ENCODE data around the gene EML2. TPM values are rescaled to one million over a fixed set of nuclear protein-coding genes. Genes with fewer than 3 reads are reported as not detected.

Gene EML2
- total and polyA plus RNA-seq, 10 of the 15 experiments (the other 5 are each of a cell fraction or from before 2014, with no cell fraction given), result 1.6 to 64.0 (median 27.5) TPM

GRCh38 chr19:45613926-45614725 lies 25.1 kb downstream of the EML2 start (continued):
- TF ChIP-seq WRNIP1 (IDR thresholded peaks at IDR 0.05; ENCODE audit: borderline replicate concordance, low read depth, low read length), result no peak
- TF ChIP-seq RUNX3 (IDR thresholded peaks at IDR 0.05; ENCODE audit: low read length), result peak; percentile 72
- TF ChIP-seq SREBF1 (IDR thresholded peaks at IDR 0.05; ENCODE audit: low read length), result no peak
- TF ChIP-seq MXI1 (IDR thresholded peaks at IDR 0.05; ENCODE audit: low read depth, low read length), result no peak
- TF ChIP-seq BHLHE40 (IDR thresholded peaks at IDR 0.05; ENCODE audit: borderline replicate concordance in 1 of 2, low read depth in 2 of 2, low read length in 1 of 2), result 0 out of 4 replicates have a peak, but pooled peaks of 1 of the 2 experiments have one; percentile 12
- peak; percentile 74 for TF ChIP-seq EED (IDR thresholded peaks at IDR 0.05; ENCODE audit: low read depth)
- TF ChIP-seq POLR2A (IDR thresholded peaks at IDR 0.05; ENCODE audit: low read depth, low read length), result peak; percentile 38; the same call in 1 of the 2 replicates
- no peak for TF ChIP-seq NR2C2 (IDR thresholded peaks at IDR 0.05; ENCODE audit: borderline replicate concordance, control insufficient read depth, insufficient read length, low read depth)
- TF ChIP-seq NR2C1 (IDR thresholded peaks at IDR 0.05), result no peak
- no peak for TF ChIP-seq BMI1 (IDR thresholded peaks at IDR 0.05; ENCODE audit: borderline replicate concordance)
- no peak for TF ChIP-seq ZZZ3 (IDR thresholded peaks at IDR 0.05; ENCODE audit: control insufficient read depth, insufficient read length, low read depth)
- TF ChIP-seq ETV6 (conservative IDR thresholded peaks at IDR 0.05 in 1 of 2, IDR thresholded peaks at IDR 0.05 in 1 of 2; ENCODE audit: borderline replicate concordance in 1 of 2, low read depth in 1 of 2), result no peak

- Histone ChIP-seq H3K4me1 (ENCODE audit: control insufficient read depth, insufficient read depth, low read length) (peaks cover 11% of the 10 kb centered on the region), H3K4me2 (ENCODE audit: control insufficient read depth, insufficient read depth) (no peak overlapping the region), H4K20me1 (ENCODE audit: control insufficient read depth, insufficient read depth) (no peaks in the 10 kb centered on the region), H3K4me3 (no peak overlapping the region), H3K27ac (ENCODE audit: control insufficient read depth, insufficient read depth) (no peak overlapping the region), H3K27me3 (replicated peaks in 1 of 2; ENCODE audit: control insufficient read depth in 2 of 2, insufficient read depth in 2 of 2, low read length in 1 of 2) (no peaks in the 10 kb centered on the region), H3K9me3 (replicated peaks; ENCODE audit: control insufficient read depth, insufficient read depth, low read length) (no peaks in the 10 kb centered on the region; the same call in 2 of the 3 replicates), H3K9ac (ENCODE audit: control insufficient read depth, insufficient read depth, low read length) (no peak overlapping the region), H2AFZ (ENCODE audit: control insufficient read depth, low read depth, low read length) (no peak overlapping the region), H3K79me2 (ENCODE audit: control insufficient read depth, insufficient read depth, low read length) (no peaks in the 10 kb centered on the region), H3K36me3 (ENCODE audit: control insufficient read depth in 2 of 2, insufficient read depth in 2 of 2, low read length in 1 of 2) (peaks cover 1 to 18% of the 10 kb centered on the region in 2 experiments; a peak in 3 of 4 replicates)
- no peak for FAIRE-seq
- DNase-seq (ENCODE audit: low read depth, low spot score), result no peak
- in situ Hi-C loops (cut with MboI), result no loop called here
- 91% methylated on average over 6 of the region's 6 CpGs for WGBS (ENCODE audit: insufficient coverage, insufficient replicate concordance, low lambda C conversion rate, missing lambda C conversion rate)
- RAD21 ChIA-PET (ENCODE audit: unreplicated experiment), result interaction anchor here (4.3 kb wide), 1 partner anchor 33 kb away, joined by 29 read pairs; no protein-coding TSS in a partner anchor
- intact Hi-C loops (cut with micrococcal nuclease; ENCODE audit: unreplicated experiment), result no loop called here
- CTCF ChIA-PET, result interaction anchor here (1.0 kb wide), 1 partner anchor 33 kb away, joined by 4 read pairs; no protein-coding TSS in a partner anchor
- BruUV-seq (replicated peaks), result no TSS peak
- ATAC-seq, result no peak
- POLR2A ChIA-PET, result no interaction called here
- SMC1A ChIA-PET (ENCODE audit: uncharacterized antibody, unreplicated experiment), result no interaction called here
- TF ChIP-seq ZNF207 (IDR thresholded peaks at IDR 0.05; ENCODE audit: borderline replicate concordance), result no peak
- TF ChIP-seq SREBF1 (IDR thresholded peaks at IDR 0.05; ENCODE audit: low read length), result no peak
- no peak for TF ChIP-seq SMAD5 (IDR thresholded peaks at IDR 0.05; ENCODE audit: low read depth)
- TF ChIP-seq ATF2 (IDR thresholded peaks at IDR 0.05; ENCODE audit: low read length), result no peak
- TF ChIP-seq CBX5 (IDR thresholded peaks at IDR 0.05; ENCODE audit: low read depth), result no peak
- TF ChIP-seq ZSCAN29 (IDR thresholded peaks at IDR 0.05), result no peak
- TF ChIP-seq JUNB (IDR thresholded peaks at IDR 0.05), result no peak
- no peak for TF ChIP-seq ZNF592 (IDR thresholded peaks at IDR 0.05)
Measured at GRCh38 chr19:45608948-45609347, 30.2 kb downstream of the EML2 start.

Measured in GM12878 (cell line).